ENCODE results near the gene NSUN4.
"Not testable (repeated sequence)": the region's sequence is repeated elsewhere in the genome, so short reads cannot be mapped to it uniquely, and the experiment has no call there.

NSUN4 gene

GRCh38 chr1:46343705-46344104, 3.1 kb downstream of the NSUN4 start:
- Histone ChIP-seq H3K4me2 (no peak overlapping the region), H4K20me1 (peaks cover 68% of the 10 kb centered on the region), H3K36me3 (peaks cover 68% of the 10 kb centered on the region), H3K4me3 (no peak overlapping the region), H3K9ac (no peak overlapping the region), H3K27me3 (no peaks in the 10 kb centered on the region), H3K27ac (no peak overlapping the region), H3K9me3 (no peaks in the 10 kb centered on the region), H3K4me1 (peaks cover 42% of the 10 kb centered on the region)
- TF ChIP-seq Cebpa-rat (IDR thresholded peaks at IDR 0.05), result no peak

- no peaks in the 10 kb centered on the region for H3K27me3 ChIP-seq
- TF ChIP-seq Cebpa-rat (IDR thresholded peaks at IDR 0.05), result no peak
- H3K4me3 ChIP-seq, result no peak overlapping the region
- peaks cover 73% of the 10 kb centered on the region for H4K20me1 ChIP-seq
- H3K9ac ChIP-seq, result no peak overlapping the region
- peaks cover 75% of the 10 kb centered on the region for H3K36me3 ChIP-seq
- no peaks in the 10 kb centered on the region for H3K9me3 ChIP-seq
- peaks cover 35% of the 10 kb centered on the region for H3K4me1 ChIP-seq
- H3K4me2 ChIP-seq, result no peak overlapping the region
- no peak overlapping the region for H3K27ac ChIP-seq
Observed at GRCh38 chr1:46344481-46344880, 3.9 kb downstream of the NSUN4 start.

GRCh38 chr1:46345281-46345680, 4.7 kb downstream of the NSUN4 start:
- no peak for TF ChIP-seq Cebpa-rat (IDR thresholded peaks at IDR 0.05)
- Histone ChIP-seq H3K4me2 (no peak overlapping the region), H3K9me3 (no peaks in the 10 kb centered on the region), H3K9ac (no peak overlapping the region), H3K4me3 (no peak overlapping the region), H3K36me3 (peaks cover 83% of the 10 kb centered on the region), H4K20me1 (peaks cover 79% of the 10 kb centered on the region), H3K27me3 (no peaks in the 10 kb centered on the region), H3K27ac (no peak overlapping the region), H3K4me1 (peaks cover 31% of the 10 kb centered on the region)

- Histone ChIP-seq H3K9me3 (no peaks in the 10 kb centered on the region), H3K27ac (no peak overlapping the region), H4K20me1 (peaks cover 33% of the 10 kb centered on the region), H3K36me3 (peaks cover 99% of the 10 kb centered on the region), H3K9ac (no peak overlapping the region), H3K4me1 (no peaks in the 10 kb centered on the region), H3K27me3 (no peaks in the 10 kb centered on the region), H3K4me2 (no peak overlapping the region), H3K4me3 (no peak overlapping the region)
- no peak for TF ChIP-seq Cebpa-rat (IDR thresholded peaks at IDR 0.05)
Observed at GRCh38 chr1:46352363-46352762, 11.8 kb downstream of the NSUN4 start.

- not testable (repeated sequence) for H3K27me3 ChIP-seq, H3K4me1 ChIP-seq, H3K9ac ChIP-seq, H3K27ac ChIP-seq, H3K9me3 ChIP-seq, H3K4me2 ChIP-seq, H3K4me3 ChIP-seq
- peaks cover 16% of the 10 kb centered on the region for H4K20me1 ChIP-seq
- peaks cover 99% of the 10 kb centered on the region for H3K36me3 ChIP-seq
Observed at GRCh38 chr1:46355920-46356319, 15.3 kb downstream of the NSUN4 start.

GRCh38 chr1:46362158-46362557, 21.6 kb downstream of the NSUN4 start:
- Histone ChIP-seq H3K4me2 (no peak overlapping the region), H3K36me3 (peaks cover 98% of the 10 kb centered on the region), H3K9ac (no peak overlapping the region), H3K4me1 (no peaks in the 10 kb centered on the region), H3K4me3 (no peak overlapping the region), H3K27ac (no peak overlapping the region), H4K20me1 (peaks cover 18% of the 10 kb centered on the region; the same call in 1 of the 2 replicates), H3K27me3 (no peaks in the 10 kb centered on the region), H3K9me3 (no peaks in the 10 kb centered on the region)
- TF ChIP-seq Cebpa-rat (IDR thresholded peaks at IDR 0.05), result no peak

- Histone ChIP-seq H3K4me1 (peaks cover 2% of the 10 kb centered on the region), H3K27me3 (no peaks in the 10 kb centered on the region), H4K20me1 (peaks cover 13% of the 10 kb centered on the region; the same call in 1 of the 2 replicates), H3K9me3 (no peaks in the 10 kb centered on the region), H3K36me3 (peaks cover 96% of the 10 kb centered on the region), H3K9ac (no peak overlapping the region), H3K4me2 (no peak overlapping the region), H3K27ac (no peak overlapping the region), H3K4me3 (no peak overlapping the region)
- no peak for TF ChIP-seq Cebpa-rat (IDR thresholded peaks at IDR 0.05)
Observed at GRCh38 chr1:46363121-46363520, 22.5 kb downstream of the NSUN4 start.

GRCh38 chr1:46364612-46365011, 24.0 kb downstream of the NSUN4 start:
- Histone ChIP-seq H3K4me2 (no peak overlapping the region), H3K4me1 (peaks cover 17% of the 10 kb centered on the region), H3K9ac (no peak overlapping the region), H4K20me1 (peaks cover 13% of the 10 kb centered on the region; the same call in 1 of the 2 replicates), H3K27me3 (no peaks in the 10 kb centered on the region), H3K36me3 (peaks cover 87% of the 10 kb centered on the region), H3K9me3 (no peaks in the 10 kb centered on the region), H3K4me3 (no peak overlapping the region), H3K27ac (no peak overlapping the region)
- no peak for TF ChIP-seq Cebpa-rat (IDR thresholded peaks at IDR 0.05)

GRCh38 chr1:46365796-46366195, 25.2 kb downstream of the NSUN4 start:
- Histone ChIP-seq H3K4me1 (peaks cover 28% of the 10 kb centered on the region), H4K20me1 (peaks cover 13% of the 10 kb centered on the region; the same call in 1 of the 2 replicates), H3K36me3 (peaks cover 76% of the 10 kb centered on the region)
- H3K9me3 ChIP-seq, H3K27ac ChIP-seq, H3K4me2 ChIP-seq, H3K27me3 ChIP-seq, H3K4me3 ChIP-seq, H3K9ac ChIP-seq: not testable (repeated sequence)

GRCh38 chr1:46367072-46367471, 26.5 kb downstream of the NSUN4 start:
- Histone ChIP-seq H3K4me2 (no peak overlapping the region), H3K9me3 (no peaks in the 10 kb centered on the region), H3K4me1 (peaks cover 38% of the 10 kb centered on the region), H4K20me1 (peaks cover 1% of the 10 kb centered on the region; the same call in 1 of the 2 replicates), H3K27ac (no peak overlapping the region), H3K9ac (no peak overlapping the region), H3K27me3 (no peaks in the 10 kb centered on the region), H3K4me3 (no peak overlapping the region), H3K36me3 (peaks cover 63% of the 10 kb centered on the region)
- no peak for TF ChIP-seq Cebpa-rat (IDR thresholded peaks at IDR 0.05)

- H3K27me3 ChIP-seq, H3K27ac ChIP-seq, H3K9me3 ChIP-seq, H3K4me2 ChIP-seq, H3K9ac ChIP-seq, H3K4me3 ChIP-seq, H4K20me1 ChIP-seq: not testable (repeated sequence)
- Histone ChIP-seq H3K36me3 (peaks cover 57% of the 10 kb centered on the region), H3K4me1 (peaks cover 38% of the 10 kb centered on the region)
Observed at GRCh38 chr1:46367701-46368100, 27.1 kb downstream of the NSUN4 start.

Measured in BLaER1 (cell line).